HCT116 (cell line): ENCODE results near the gene TEX54. TPM values are rescaled to one million over a fixed set of nuclear protein-coding genes. Genes with fewer than 3 reads are reported as not detected.

Source experiments
- ATAC-seq: fragments of 200-7000 bp; cut with Tn5 transposase; 2 replicates; pipeline ENCODE4 v1.9.1; 2020; ENCODE audit warnings: mild to moderate bottlenecking, moderate library complexity
- BruUV-seq: library from RNA; stranded (reverse); fragments of 400-500 nt; replicated peaks from 2 replicates; lab custom pipeline; 2021; lab: Mats Ljungman, UMichigan
- CTCF ChIA-PET: fragments of 300-600 bp; sonication (Branson Sonifier 250); formaldehyde crosslinking; loops from one replicate; lab custom pipeline; 2021; ENCODE audit warnings: antibody characterized with exemption; lab: Charles Lee
- POLR2A ChIA-PET: fragments of 300-600, 350-600 bp; sonication (Branson Sonifier 250); formaldehyde crosslinking; loops from one replicate; lab custom pipeline; 2021; ENCODE audit warnings: antibody characterized with exemption; lab: Charles Lee
- RAD21 ChIA-PET, 2 experiments: fragments of 300-600 bp; sonication (Branson Sonifier 250); formaldehyde crosslinking; loops; one replicate each; lab custom pipeline; 2023; ENCODE audit warnings: low total read pairs in 2 of 2; ENCODE audit not compliant: uncharacterized antibody in 2 of 2, unreplicated experiment in 2 of 2, low non-redundant PET in 1 of 2; lab: Charles Lee
- DNase-seq: peaks from one replicate; pipeline ENCODE4 v3.0.0-alpha.2; 2010; ENCODE audit warnings: low read depth, low spot score
- H2AFZ ChIP-seq: fragments of 200-600 bp; shearing (Covaris generic), sonication (generic); 2 replicates; pipeline ENCODE4 v1.6.1; 2017; ENCODE audit warnings: low read depth, mixed run types, mixed read lengths, antibody characterized with exemption, low read length; ENCODE audit not compliant: poor library complexity, severe bottlenecking
- H3K27ac ChIP-seq: 2 replicates; pipeline ENCODE4 v1.5.1; 2012; ENCODE audit warnings: low read depth, low read length
- H3K27me3 ChIP-seq: fragments of 200-600 bp; sonication (generic); 2 replicates; pipeline ENCODE4 v1.6.1; 2016; ENCODE audit warnings: mixed run types, low read length, mixed read lengths; ENCODE audit not compliant: insufficient read depth
- H3K36me3 ChIP-seq, 2 experiments: fragments of 200-500 bp in 1 of 2; fragments of 200-600 bp in 1 of 2; sonication (Bioruptor generic) in 1 of 2; sonication (generic) in 1 of 2; 2 replicates each; pipeline versions ENCODE4 v1.5.1 to v1.6.1; 2014 to 2016; ENCODE audit warnings: low read length in 2 of 2, inconsistent platforms in 1 of 2, mixed read lengths in 1 of 2, mixed run types in 1 of 2; ENCODE audit not compliant: insufficient read depth in 2 of 2, control insufficient read depth in 1 of 2
- H3K4me1 ChIP-seq, 2 experiments: fragments of 200-600 bp in 1 of 2; sonication (generic) in 1 of 2; 2 replicates each; pipeline versions ENCODE4 v1.5.1 to v1.6.1; 2012 to 2017; ENCODE audit warnings: low read length in 2 of 2, inconsistent platforms in 1 of 2, mild to moderate bottlenecking in 1 of 2, mixed read lengths in 1 of 2, mixed run types in 1 of 2, moderate library complexity in 1 of 2; ENCODE audit not compliant: insufficient read depth in 2 of 2, control insufficient read depth in 1 of 2
- H3K4me2 ChIP-seq: fragments of 200-600 bp; sonication (generic); 2 replicates; pipeline ENCODE4 v1.6.1; 2017; ENCODE audit warnings: mixed run types, low read length, mixed read lengths
- H3K4me3 ChIP-seq, 2 experiments: fragments of 200-600 bp in 1 of 2; sonication (generic) in 1 of 2; replicated peaks in 1 of 2; 2 replicates each; pipeline ENCODE4 v1.5.1; 2011 to 2016; ENCODE audit warnings: low read length in 2 of 2, control low read depth in 1 of 2, low read depth in 1 of 2, mild to moderate bottlenecking in 1 of 2, mixed read lengths in 1 of 2, mixed run types in 1 of 2
- H3K79me2 ChIP-seq: fragments of 200-600 bp; sonication (generic); 2 replicates; pipeline ENCODE4 v1.6.1; 2017; ENCODE audit warnings: mild to moderate bottlenecking, mixed run types, low read length, moderate library complexity, mixed read lengths; ENCODE audit not compliant: insufficient read depth
- H3K9ac ChIP-seq: fragments of 200-600 bp; sonication (generic); 2 replicates; pipeline ENCODE4 v1.6.1; 2016; ENCODE audit warnings: low read length, mixed read lengths
- H3K9me2 ChIP-seq: fragments of 200-600 bp; sonication (generic), shearing (Covaris generic); 2 replicates; pipeline ENCODE4 v1.6.1; 2017; ENCODE audit warnings: mixed run types, mild to moderate bottlenecking, moderate library complexity; ENCODE audit not compliant: insufficient read depth
- H3K9me3 ChIP-seq, 2 experiments: fragments of 200-500 bp in 1 of 2; fragments of 200-600 bp in 1 of 2; sonication (Bioruptor generic) in 1 of 2; sonication (generic) in 1 of 2; 2 replicates each; pipeline ENCODE4 v1.6.1; 2014 to 2017; ENCODE audit warnings: low read length in 2 of 2, mixed read lengths in 2 of 2, inconsistent platforms in 1 of 2, low read depth in 1 of 2, mild to moderate bottlenecking in 1 of 2, mixed run types in 1 of 2, moderate library complexity in 1 of 2; ENCODE audit not compliant: control insufficient read depth in 1 of 2, insufficient read depth in 1 of 2
- H4K20me1 ChIP-seq: fragments of 200-600 bp; sonication (generic), shearing (Covaris generic); 2 replicates; pipeline ENCODE4 v1.6.1; 2017; ENCODE audit warnings: mixed run types, mild to moderate bottlenecking, moderate library complexity; ENCODE audit not compliant: insufficient read depth
- CTCF ChIP-seq, 3 experiments: fragments of 200-600 bp in 1 of 3; sonication (generic) in 1 of 3; IDR thresholded peaks in 2 of 3; conservative IDR thresholded peaks in 1 of 3; 2 replicates each; pipeline ENCODE4 v1.5.1; 2012 to 2017; ENCODE audit warnings: low read depth in 2 of 3, low read length in 2 of 3, antibody characterized with exemption in 1 of 3, borderline replicate concordance in 1 of 3, control low read depth in 1 of 3, mild to moderate bottlenecking in 1 of 3, mixed read lengths in 1 of 3, mixed run types in 1 of 3, moderate library complexity in 1 of 3; ENCODE audit not compliant: insufficient read depth in 1 of 3
- EGR1 ChIP-seq: IDR thresholded peaks from 2 replicates; pipeline ENCODE4 v1.6.1; 2012; ENCODE audit warnings: low read depth
- EZH2 ChIP-seq: fragments of 200-600 bp; sonication (generic); IDR thresholded peaks from 2 replicates; pipeline ENCODE4 v1.6.1; 2017; ENCODE audit warnings: antibody characterized with exemption, mixed run types
- JUND ChIP-seq: IDR thresholded peaks from 2 replicates; pipeline ENCODE4 v1.6.1; 2012
- MAX ChIP-seq: IDR thresholded peaks from 2 replicates; pipeline ENCODE4 v1.6.1; 2012
- POLR2A ChIP-seq: IDR thresholded peaks from 2 replicates; pipeline ENCODE4 v1.7.0; 2011; ENCODE audit warnings: borderline replicate concordance; ENCODE audit not compliant: insufficient read depth, insufficient read length; ENCODE audit errors: extremely low read depth
- POLR2AphosphoS5 ChIP-seq: IDR thresholded peaks from 2 replicates; pipeline ENCODE4 v1.6.1; 2011; ENCODE audit warnings: mild to moderate bottlenecking, low read depth, low read length, moderate library complexity
- RAD21 ChIP-seq: IDR thresholded peaks from 2 replicates; pipeline ENCODE4 v1.6.1; 2012; ENCODE audit warnings: low read depth, mild to moderate bottlenecking
- REST ChIP-seq: IDR thresholded peaks from 2 replicates; pipeline ENCODE4 v1.6.1; 2012; ENCODE audit warnings: low read depth
- SIN3A ChIP-seq: IDR thresholded peaks from 2 replicates; pipeline ENCODE4 v1.6.1; 2012; ENCODE audit warnings: low read depth
- SP1 ChIP-seq: IDR thresholded peaks from 2 replicates; pipeline ENCODE4 v1.6.1; 2012; ENCODE audit warnings: low read depth
- SRF ChIP-seq: IDR thresholded peaks from 2 replicates; pipeline ENCODE4 v1.6.1; 2012; ENCODE audit warnings: low read depth
- TCF7L2 ChIP-seq: IDR thresholded peaks from 2 replicates; pipeline ENCODE4 v1.7.0; 2011; ENCODE audit warnings: borderline replicate concordance, inconsistent platforms; ENCODE audit not compliant: insufficient read depth, insufficient read length; ENCODE audit errors: extremely low read depth
- YY1 ChIP-seq: IDR thresholded peaks from 2 replicates; pipeline ENCODE4 v1.6.1; 2011; ENCODE audit warnings: low read length, low read depth, moderate library complexity, mild to moderate bottlenecking; ENCODE audit not compliant: insufficient replicate concordance; ENCODE audit errors: extremely low read depth
- ZBTB33 ChIP-seq: IDR thresholded peaks from 2 replicates; pipeline ENCODE4 v1.6.1; 2011; ENCODE audit warnings: mild to moderate bottlenecking, low read length, moderate library complexity; ENCODE audit not compliant: insufficient replicate concordance; ENCODE audit errors: extremely low read depth
- ZFX ChIP-seq: fragments of 450-650 bp; IDR thresholded peaks from 2 replicates; pipeline ENCODE4 v1.6.1; 2017
- intact Hi-C: fragments of 100-400 bp; cut with micrococcal nuclease; formaldehyde crosslinking; loops from 2 replicates; pipeline ENCODE4 v1.10.0; 2022
- total RNA-seq: library from RNA; stranded (reverse); gene quantifications from one replicate; pipeline ENCODE4 v1.2.1, GENCODE V29; 2021; ENCODE audit not compliant: unreplicated experiment

The TEX54 gene
- total RNA-seq, 1 experiment from 2014 or later: not detected

GRCh38 chr11:62805076-62805892, 27.4 kb downstream of the TEX54 start, which contains the start of gene NXF1:
Gene NXF1 (minus strand): TSS chr11:62805440. CDS start chr11:62805356, 84 bp downstream.
- RAD21 ChIA-PET: no interaction called here
- peaks cover 0 to 21% of the 10 kb centered on the region in 2 experiments; a peak in 3 of 4 replicates for H3K4me1 ChIP-seq
- POLR2A ChIA-PET: interaction anchor here (0.6 to 2.2 kb wide), 11 partner anchors 8 to 213 kb away, joined by 3 to 26 read pairs (median 5); partner anchors contain the start of genes STX5, TEX54, TMEM179B and WDR74
- peaks cover 21 to 23% of the 10 kb centered on the region in 2 experiments for H3K36me3 ChIP-seq
- ATAC-seq (peak; percentile 91), DNase-seq (peak; percentile 90)
- peak within 1 kb of the TSS; percentile 64 for H2AFZ ChIP-seq
- H3K9ac ChIP-seq: peak within 1 kb of the TSS; percentile 89
- peak within 1 kb of the TSS; percentile 86 for H3K4me2 ChIP-seq
- no peak for TF ChIP-seq RAD21
- peak; percentile 89 for TF ChIP-seq SP1
- peak; percentile 14; the same call in 1 of the 2 replicates for TF ChIP-seq JUND
- TF ChIP-seq CTCF (IDR thresholded peaks at IDR 0.05 in 2 of 3, conservative IDR thresholded peaks at IDR 0.05 in 1 of 3; ENCODE audit: borderline replicate concordance in 1 of 3, insufficient read depth in 1 of 3, low read depth in 2 of 3, low read length in 2 of 3): no peak
- TF ChIP-seq TCF7L2: peak; percentile 85
- peak; percentile 79; the same call in 1 of the 2 replicates for TF ChIP-seq SRF
- TF ChIP-seq EZH2: no peak
- TF ChIP-seq MAX: peak; percentile 32; the same call in 1 of the 2 replicates
- peak; percentile 100 for TF ChIP-seq POLR2AphosphoS5
- TF ChIP-seq POLR2A: peak; percentile 99
- peak; percentile 72 for TF ChIP-seq ZBTB33
- TF ChIP-seq REST: no peak
- TF ChIP-seq ZFX: peak; percentile 93
- TF ChIP-seq YY1: peak; percentile 84
- TF ChIP-seq SIN3A: peak; percentile 99
- peak; percentile 61 for TF ChIP-seq EGR1
- H3K9me3 ChIP-seq: no peaks in the 10 kb centered on the region
- H3K79me2 ChIP-seq: peaks cover 38% of the 10 kb centered on the region
- peak within 1 kb of the TSS; percentile 68 to 79 for H3K4me3 ChIP-seq
- BruUV-seq: no TSS peak
- H3K27ac ChIP-seq: peak within 1 kb of the TSS; percentile 85
- no peaks in the 10 kb centered on the region for H4K20me1 ChIP-seq
- intact Hi-C loops: no loop called here
- H3K27me3 ChIP-seq: no peaks in the 10 kb centered on the region
- CTCF ChIA-PET: interaction anchor here (0.6 kb wide), 1 partner anchor 57 kb away, joined by 3 read pairs; no protein-coding TSS in a partner anchor
- H3K9me2 ChIP-seq: no peaks in the 10 kb centered on the region
